HG03432 (cell line): Measurements from ENCODE around the gene SBK2.
A peak's percentile ranks its signal among the peaks of the same experiment; 100 is the strongest.
"Not testable (repeated sequence)": the region's sequence is repeated elsewhere in the genome, so short reads cannot be mapped to it uniquely, and the experiment has no call there.

ENCODE experiments used
- ATAC-seq: cut with Tn5 transposase; IDR thresholded peaks from one replicate; pipeline ENCODE4 v1.9.1; 2021; ENCODE audit warnings: mild to moderate bottlenecking, moderate library complexity; ENCODE audit not compliant: unreplicated experiment

The SBK2 gene

GRCh38 chr19:55503502-55504251 lies 33.3 kb downstream of the SBK2 start:
- ATAC-seq = peak; percentile 94

DNA sequence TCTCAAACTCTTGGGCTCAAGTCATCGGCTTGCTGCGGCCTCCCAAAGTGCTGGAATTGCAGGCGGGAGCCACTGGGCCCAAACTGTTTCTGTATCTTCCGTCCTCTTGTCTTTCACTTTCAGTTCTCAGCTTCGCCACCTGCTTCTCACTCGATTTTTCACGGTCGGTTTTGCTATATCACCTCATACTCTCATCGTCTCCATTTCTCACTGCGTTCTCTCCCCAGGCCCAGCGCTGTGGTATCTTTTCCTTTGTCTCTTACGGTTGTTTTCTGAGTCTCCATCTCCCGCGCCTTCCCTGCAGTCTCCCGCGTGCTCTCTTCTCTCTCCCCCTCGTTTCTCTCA lies 33.8 kb downstream of the SBK2 start:
- no peak for ATAC-seq

DNA sequence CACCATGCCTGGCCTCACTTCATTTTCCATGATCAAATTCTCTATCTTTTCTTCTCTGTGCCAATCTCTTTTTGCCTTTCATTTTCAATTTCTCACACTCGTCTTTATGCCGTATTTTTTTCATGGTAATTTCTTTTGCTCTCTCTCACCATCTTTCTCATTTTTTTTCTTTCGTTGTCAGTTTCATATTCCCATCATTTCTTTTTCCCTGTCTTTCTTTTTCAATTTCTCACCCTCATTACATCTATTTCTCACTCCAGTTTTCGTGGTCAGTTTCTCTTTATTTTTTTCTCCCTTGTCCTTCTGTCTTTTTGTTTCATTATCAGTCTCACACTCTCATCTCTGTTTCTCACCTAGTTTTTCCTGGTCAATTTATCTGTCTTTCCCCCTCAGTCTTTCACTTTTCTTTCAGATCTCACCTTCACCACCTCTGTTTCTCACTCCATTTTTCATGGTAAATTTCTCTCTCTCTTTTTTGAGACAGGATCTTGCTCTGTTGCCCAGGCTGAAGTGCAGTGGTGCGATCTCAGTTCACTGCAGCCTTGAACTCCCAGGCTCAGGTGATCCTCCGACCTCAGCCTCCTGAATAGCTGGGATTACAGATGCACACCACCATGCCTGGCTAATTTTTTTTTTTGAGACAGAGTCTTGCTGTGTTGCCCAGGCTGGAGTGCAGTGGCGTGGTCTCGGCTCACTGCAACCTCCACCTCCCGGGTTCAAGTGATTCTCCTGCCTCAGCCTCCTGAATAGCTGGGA lies 34.6 kb downstream of the SBK2 start:
- no peak for ATAC-seq

GRCh38 chr19:55500368-55500952 lies 36.5 kb downstream of the SBK2 start:
- ATAC-seq = no peak

- no peak for ATAC-seq
These were observed 38.6 kb downstream of the SBK2 start for GRCh38 chr19:55498246-55498840.

DNA sequence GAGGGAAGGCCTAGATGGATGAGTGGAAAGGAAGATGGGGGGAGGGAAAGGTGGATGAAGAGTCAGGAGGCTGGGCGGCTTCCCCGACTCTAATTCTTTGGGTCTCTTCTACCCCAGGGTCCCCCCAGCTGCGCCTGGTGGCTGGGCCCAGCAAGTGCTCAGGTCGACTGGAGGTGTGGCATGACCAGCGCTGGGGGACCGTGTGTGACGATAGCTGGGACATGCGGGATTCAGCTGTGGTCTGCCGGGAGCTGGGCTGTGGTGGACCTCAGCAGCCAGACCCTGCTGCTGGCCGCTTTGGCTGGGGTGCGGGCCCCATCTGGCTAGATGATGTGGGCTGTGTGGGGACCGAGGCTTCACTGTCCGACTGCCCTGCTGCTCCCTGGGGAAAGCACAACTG lies 39.2 kb downstream of the SBK2 start:
- no peak for ATAC-seq

DNA sequence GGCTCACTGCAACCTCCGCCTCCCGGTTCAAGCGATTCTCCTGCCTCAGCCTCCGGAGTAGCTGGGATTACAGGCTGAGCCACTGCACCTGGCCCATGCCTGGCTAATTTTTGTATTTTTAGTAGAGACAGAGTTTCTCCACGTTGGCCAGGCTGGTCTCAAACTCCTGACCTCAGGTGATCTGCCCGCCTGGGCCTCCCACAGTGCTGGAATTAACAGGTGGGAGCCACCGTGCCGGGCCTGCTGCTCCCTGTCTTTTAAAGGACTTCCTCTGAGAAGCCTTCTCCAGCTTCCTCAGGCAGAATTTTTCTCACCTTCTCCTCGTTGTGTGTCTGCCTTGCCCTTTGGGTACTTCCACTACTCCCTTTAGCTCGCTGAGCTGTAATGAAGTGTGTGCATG lies 40.1 kb downstream of the SBK2 start:
- not testable (repeated sequence) for ATAC-seq

DNA sequence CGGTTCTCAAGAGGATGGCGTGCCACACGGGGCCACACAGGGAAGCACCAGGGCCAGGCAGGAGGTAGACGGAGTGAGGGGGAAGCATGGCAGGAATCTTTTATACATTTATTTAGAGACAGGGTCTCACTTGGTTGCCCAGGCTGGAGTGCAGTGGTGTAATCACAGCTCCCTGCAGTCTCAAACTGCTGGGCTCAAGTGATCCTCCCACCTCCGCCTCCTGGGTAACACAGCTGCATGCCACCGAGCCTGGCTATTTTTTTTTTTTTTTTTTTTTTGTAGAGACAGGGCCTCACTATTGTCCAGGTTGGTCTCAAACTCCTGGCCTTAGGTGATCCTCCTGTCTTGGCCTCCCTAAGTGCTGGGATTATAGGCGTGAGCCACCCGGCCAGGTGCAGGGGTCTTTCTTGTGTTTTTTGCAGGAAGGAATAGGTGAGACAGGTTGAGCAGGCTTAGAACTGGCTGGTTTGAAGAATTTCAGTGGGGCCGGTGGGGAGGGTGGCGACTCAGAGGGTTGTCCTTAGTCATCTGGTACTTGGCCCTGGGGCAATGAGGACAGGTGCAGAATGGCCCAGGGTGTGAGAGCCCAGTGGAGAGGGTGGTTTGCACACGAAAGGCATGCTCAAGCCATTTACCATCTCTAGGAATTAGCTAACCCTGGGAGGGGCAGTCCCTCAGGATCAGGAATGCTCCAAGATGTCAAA lies 41.1 kb downstream of the SBK2 start:
- no peak for ATAC-seq

GRCh38 chr19:55494172-55494761 lies 42.7 kb downstream of the SBK2 start:
- ATAC-seq = no peak

DNA sequence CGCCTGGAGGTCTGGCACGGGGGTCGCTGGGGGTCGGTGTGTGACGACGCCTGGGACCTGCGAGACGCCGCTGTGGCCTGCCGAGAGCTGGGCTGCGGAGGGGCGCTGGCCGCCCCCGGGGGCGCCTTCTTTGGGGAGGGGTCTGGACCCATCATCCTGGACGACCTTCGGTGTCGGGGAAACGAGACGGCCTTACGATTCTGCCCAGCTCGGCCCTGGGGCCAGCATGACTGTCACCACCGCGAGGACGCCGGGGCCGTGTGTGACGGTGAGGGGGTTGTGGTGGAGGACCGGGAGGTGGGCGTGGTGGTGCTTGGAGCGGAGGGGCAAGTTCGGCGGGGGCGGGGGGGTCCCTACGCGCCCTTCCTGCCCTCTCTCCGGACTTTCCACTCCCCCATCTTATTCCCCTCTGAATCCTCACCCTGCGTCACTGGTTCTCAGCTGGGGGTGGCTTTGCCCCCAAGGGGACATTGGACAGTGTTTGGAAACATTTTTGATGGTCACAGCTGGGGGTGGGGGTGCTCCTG lies 43.2 kb downstream of the SBK2 start:
- no peak for ATAC-seq

DNA sequence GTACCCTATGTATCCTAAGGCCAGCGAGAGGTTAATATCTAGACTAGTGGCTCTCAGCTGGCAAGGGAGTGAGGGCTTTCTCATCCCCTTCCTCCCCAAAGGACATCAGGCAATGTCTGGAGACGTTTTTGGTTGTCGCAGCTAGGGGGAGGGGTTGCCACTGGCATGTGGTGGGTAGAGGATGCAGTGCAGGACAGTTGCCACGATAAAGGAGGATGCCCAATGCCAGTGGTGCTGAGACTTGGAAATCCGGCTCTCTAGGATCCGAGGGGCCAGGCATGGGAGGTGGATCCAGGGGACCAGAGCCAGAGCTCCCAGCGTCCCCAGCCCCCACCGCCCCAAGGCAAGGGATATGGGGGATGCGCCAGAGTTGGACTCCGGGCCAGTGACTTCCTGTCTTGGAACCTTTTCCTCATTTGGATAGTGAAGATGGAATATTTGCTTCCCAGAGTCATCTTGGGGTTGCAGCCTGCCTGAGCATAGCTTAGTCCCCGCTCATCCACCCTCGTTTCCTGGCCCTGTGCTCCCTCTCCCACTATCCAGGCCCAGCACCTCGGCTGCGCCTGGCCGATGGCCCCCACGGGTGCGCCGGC lies 43.8 kb downstream of the SBK2 start:
- ATAC-seq = no peak

DNA sequence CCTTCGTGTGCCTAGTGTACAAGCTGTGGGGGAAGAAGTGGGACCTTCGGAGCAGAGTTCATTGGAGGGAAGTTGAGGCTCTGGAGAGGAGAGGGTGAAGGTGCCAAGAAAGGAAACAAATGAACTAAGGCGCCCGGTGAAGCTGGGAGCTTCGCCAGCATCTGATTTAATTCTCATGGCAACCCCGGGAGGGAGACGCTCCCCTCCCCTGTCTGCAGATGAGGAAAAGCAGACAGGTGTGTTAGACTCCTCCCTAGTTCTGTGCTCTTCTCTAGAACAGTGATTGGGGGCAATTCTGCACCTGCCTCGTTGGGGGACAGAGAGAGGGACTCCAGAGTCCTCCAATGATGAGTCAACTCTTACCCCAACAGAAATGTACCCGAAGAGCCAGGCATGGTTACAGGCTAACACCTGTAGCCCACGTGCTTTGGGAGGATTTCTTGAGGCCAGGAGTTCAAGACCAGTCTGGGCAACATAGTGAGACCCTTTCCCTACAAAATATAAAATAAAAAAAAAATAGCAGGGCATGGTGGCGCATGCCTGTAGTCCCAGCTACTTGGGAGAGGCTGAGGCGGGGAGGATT lies 44.5 kb downstream of the SBK2 start:
- no peak for ATAC-seq

DNA sequence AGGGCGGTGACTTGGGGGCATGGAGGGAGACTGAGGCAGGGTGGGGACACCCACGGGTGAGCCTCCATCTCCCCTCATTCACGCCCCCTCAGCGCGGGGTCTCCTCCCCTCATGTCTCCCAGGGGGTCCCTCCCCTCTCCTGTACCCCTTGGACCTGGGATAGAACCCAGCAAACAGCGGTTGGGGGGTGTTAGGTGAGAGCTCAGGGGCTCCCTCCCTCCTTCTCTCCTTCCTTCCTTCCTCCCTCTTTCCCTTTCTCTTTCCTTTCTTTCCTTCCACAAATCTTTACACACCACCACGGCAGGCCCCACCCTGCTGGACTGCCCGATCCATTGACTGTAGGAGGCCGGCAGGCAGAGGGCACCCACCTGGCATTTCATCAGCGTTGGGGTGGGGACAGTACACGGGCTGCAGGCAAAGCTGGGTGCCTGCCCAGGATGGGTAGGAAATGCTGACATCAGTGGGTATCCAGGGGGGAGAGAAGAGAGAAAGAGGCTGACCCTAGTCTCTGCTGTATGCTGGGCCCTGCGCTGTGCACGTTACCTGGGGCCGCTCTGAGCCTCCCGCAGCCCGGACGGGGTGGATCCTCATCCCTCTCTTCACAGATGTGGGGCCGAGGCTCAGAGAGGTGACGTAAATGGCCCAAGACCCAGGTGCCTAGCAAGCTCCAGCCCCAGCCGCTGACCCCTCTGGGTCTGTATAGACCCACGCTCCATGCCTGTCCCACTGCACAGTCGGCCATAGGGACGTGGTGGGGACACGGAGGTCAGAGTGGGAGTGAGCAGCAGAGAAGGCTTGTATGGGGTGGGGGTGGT lies 45.2 kb downstream of the SBK2 start:
- no peak for ATAC-seq

DNA sequence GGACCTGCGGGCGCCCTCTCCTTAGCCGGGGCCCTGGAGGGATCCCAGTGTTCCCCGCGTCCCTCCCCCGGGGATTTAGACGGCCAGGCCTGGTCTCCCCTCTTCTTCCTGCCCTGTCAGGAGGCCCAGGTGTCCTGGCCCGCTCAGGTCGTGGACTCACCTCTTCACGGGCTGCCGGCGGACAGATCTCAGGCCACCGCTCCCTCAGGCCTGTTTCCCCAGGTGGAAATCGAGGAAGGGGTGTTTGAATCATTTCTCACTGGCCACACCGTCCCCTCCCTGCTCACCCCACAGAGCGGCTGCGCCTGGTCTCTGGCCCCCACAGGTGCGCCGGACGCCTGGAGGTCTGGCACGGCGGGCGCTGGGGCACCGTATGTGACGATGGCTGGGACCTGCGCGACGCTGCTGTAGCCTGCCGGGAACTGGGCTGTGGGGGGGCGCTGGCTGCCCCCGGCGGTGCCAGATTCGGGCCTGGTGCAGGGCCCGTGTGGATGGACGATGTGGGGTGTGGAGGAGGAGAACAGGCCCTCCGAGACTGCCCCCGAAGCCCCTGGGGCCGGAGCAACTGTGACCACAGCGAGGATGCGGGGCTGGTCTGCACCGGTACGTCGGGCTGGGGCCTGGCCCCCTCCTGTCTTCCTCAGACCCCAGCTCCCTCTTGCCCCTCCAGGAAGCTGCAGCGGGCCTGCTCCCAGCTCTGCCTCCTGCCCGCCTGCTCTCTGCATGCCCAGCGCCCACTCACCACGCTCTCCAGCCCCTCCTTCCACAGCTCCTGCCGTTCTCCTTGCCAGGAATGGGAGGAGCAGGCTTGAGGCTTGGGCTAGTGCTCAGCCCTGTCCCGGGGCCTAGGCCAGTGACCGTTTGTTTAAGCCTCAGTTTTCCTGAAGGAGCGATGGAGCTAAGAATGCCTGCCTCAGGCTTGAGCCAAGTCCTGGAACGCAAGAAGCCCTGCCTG lies 46.2 kb downstream of the SBK2 start:
- no peak for ATAC-seq

GRCh38 chr19:55489711-55490477 lies 47.0 kb downstream of the SBK2 start:
- ATAC-seq = no peak

- ATAC-seq = no peak
These were observed 47.8 kb downstream of the SBK2 start for GRCh38 chr19:55488986-55489710.
